ENCODE results near the gene UBE2V1. TPM values are rescaled to one million over a fixed set of nuclear protein-coding genes. Genes with fewer than 3 reads are reported as not detected.
A peak's percentile ranks its signal among the peaks of the same experiment; 100 is the strongest.
"Not testable (repeated sequence)": the region's sequence is repeated elsewhere in the genome, so short reads cannot be mapped to it uniquely, and the experiment has no call there.

Gene UBE2V1
- total RNA-seq (2014; rRNA removed), result 61.5 and 71.5 TPM in 2 replicates
- polyA plus RNA-seq (2012), result 126 TPM

- peak; percentile 80 for DNase-seq (ENCODE audit: low read depth)
These were observed at the start of gene UBE2V1 for GRCh38 chr20:50112512-50113419. UBE2V1 (minus strand) TSS chr20:50113150; CDS start chr20:50113128, 22 bp downstream.

- DNase-seq (ENCODE audit: low read depth), result not testable (repeated sequence)
These were observed 48.5 kb upstream of the UBE2V1 start for GRCh38 chr20:50161494-50161893.

- DNase-seq (ENCODE audit: low read depth), result peak; percentile 86
These were observed 40.8 kb upstream of the UBE2V1 start, which contains the start of gene PEDS1 for GRCh38 chr20:50153500-50154377. PEDS1 (minus strand) TSS chr20:50153723; CDS start chr20:50153637, 86 bp downstream.

- DNase-seq (ENCODE audit: low read depth), result no peak
These were observed 40.2 kb upstream of the UBE2V1 start for GRCh38 chr20:50153153-50153499.

GRCh38 chr20:50152394-50153152 lies 39.6 kb upstream of the UBE2V1 start:
- DNase-seq (ENCODE audit: low read depth), result no peak

GRCh38 chr20:50151034-50151743 lies 38.2 kb upstream of the UBE2V1 start:
- DNase-seq (ENCODE audit: low read depth), result peak; percentile 25

- peak; percentile 45 for DNase-seq (ENCODE audit: low read depth)
These were observed 36.7 kb upstream of the UBE2V1 start for GRCh38 chr20:50149481-50150254.

- peak; percentile 46 for DNase-seq (ENCODE audit: low read depth)
These were observed 34.0 kb upstream of the UBE2V1 start for GRCh38 chr20:50146732-50147662.

GRCh38 chr20:50146214-50146613 lies 33.3 kb upstream of the UBE2V1 start:
- DNase-seq (ENCODE audit: low read depth), result no peak

GRCh38 chr20:50145566-50145965 lies 32.6 kb upstream of the UBE2V1 start:
- no peak for DNase-seq (ENCODE audit: low read depth)

GRCh38 chr20:50144362-50144761 lies 31.4 kb upstream of the UBE2V1 start:
- DNase-seq (ENCODE audit: low read depth), result peak; percentile 97

GRCh38 chr20:50142812-50143211 lies 29.9 kb upstream of the UBE2V1 start:
- no peak for DNase-seq (ENCODE audit: low read depth)

GRCh38 chr20:50141811-50142561 lies 29.0 kb upstream of the UBE2V1 start:
- DNase-seq (ENCODE audit: low read depth), result no peak

GRCh38 chr20:50141018-50141675 lies 28.2 kb upstream of the UBE2V1 start:
- DNase-seq (ENCODE audit: low read depth), result no peak

GRCh38 chr20:50140339-50140859 lies 27.4 kb upstream of the UBE2V1 start:
- DNase-seq (ENCODE audit: low read depth), result no peak

- no peak for DNase-seq (ENCODE audit: low read depth)
These were observed 25.8 kb upstream of the UBE2V1 start for GRCh38 chr20:50138479-50139393.

All from LHCN-M2 (cell line).